K562 (cell line): ENCODE data around the gene HMG20B. TPM values are rescaled to one million over a fixed set of nuclear protein-coding genes. Genes with fewer than 3 reads are reported as not detected.
A peak's percentile ranks its signal among the peaks of the same experiment; 100 is the strongest.

Experiments
- AFF1 ChIP-seq, 2 experiments: fragments of 450-650 bp; IDR thresholded peaks; 2 replicates each; pipeline ENCODE4 v1.6.1; 2018; ENCODE audit warnings: mild to moderate bottlenecking in 2 of 2, low read depth in 1 of 2; ENCODE audit not compliant: partially characterized antibody in 2 of 2
- CHAMP1 ChIP-seq: fragments of 450-650 bp; IDR thresholded peaks from 2 replicates; pipeline ENCODE4 v1.6.1; 2016; ENCODE audit warnings: mild to moderate bottlenecking
- CREB3L1 ChIP-seq: fragments of 450-650 bp; IDR thresholded peaks from 2 replicates; pipeline ENCODE4 v1.6.1; 2014; ENCODE audit warnings: low read depth, mild to moderate bottlenecking, moderate library complexity, borderline replicate concordance
- ESRRA ChIP-seq: fragments of 450-650 bp; IDR thresholded peaks from 2 replicates; pipeline ENCODE4 v1.6.1; 2014; ENCODE audit warnings: low read depth, mild to moderate bottlenecking, moderate library complexity, borderline replicate concordance
- ETV1 ChIP-seq: fragments of 450-650 bp; conservative IDR thresholded peaks from 2 replicates; pipeline ENCODE4 v1.6.1; 2016; ENCODE audit warnings: missing genetic modification characterization, control low read depth, low read depth, missing compliant biosample characterization
- ETV5 ChIP-seq: sonication (generic); formaldehyde crosslinking; IDR thresholded peaks from 2 replicates; pipeline ENCODE4 v1.4.0; 2020; ENCODE audit warnings: low read depth, mild to moderate bottlenecking, missing genetic modification reagents
- PHTF2 ChIP-seq: fragments of 250-450 bp; sonication (Bioruptor Pico); IDR thresholded peaks from 2 replicates; pipeline ENCODE4 v1.5.0; 2021; ENCODE audit warnings: mild to moderate bottlenecking
- PYGO2 ChIP-seq: fragments of 450-650 bp; IDR thresholded peaks from 2 replicates; pipeline ENCODE4 v1.6.1; 2016; ENCODE audit warnings: mild to moderate bottlenecking, missing genetic modification characterization, moderate library complexity, missing compliant biosample characterization
- RBM14 ChIP-seq: fragments of 200-400 bp; formaldehyde crosslinking; IDR thresholded peaks from 2 replicates; pipeline ENCODE4 v1.6.1; 2018; ENCODE audit warnings: low read depth, mild to moderate bottlenecking, low read length, moderate library complexity, borderline replicate concordance; ENCODE audit not compliant: insufficient read depth
- SMARCB1 ChIP-seq: IDR thresholded peaks from 2 replicates; pipeline ENCODE4 v1.6.1; 2011; ENCODE audit warnings: improper control_type of control experiment, low read depth; ENCODE audit not compliant: insufficient read length
- SMARCE1 ChIP-seq: fragments of 450-650 bp; IDR thresholded peaks from 2 replicates; pipeline ENCODE4 v1.7.1; 2016; ENCODE audit warnings: mild to moderate bottlenecking
- STAG1 ChIP-seq: sonication (generic); formaldehyde crosslinking; IDR thresholded peaks from 2 replicates; pipeline ENCODE4 v1.5.0; 2020; ENCODE audit warnings: missing genetic modification reagents, borderline replicate concordance
- TARDBP ChIP-seq: fragments of 450-650 bp; IDR thresholded peaks from 2 replicates; pipeline ENCODE4 v1.6.1; 2016
- THRB ChIP-seq: fragments of 450-650 bp; formaldehyde crosslinking; conservative IDR thresholded peaks from 2 replicates; pipeline ENCODE4 v1.4.0; 2022; ENCODE audit warnings: mild to moderate bottlenecking, missing genetic modification characterization
- ZBTB26 ChIP-seq: fragments of 450-650 bp; formaldehyde crosslinking; IDR thresholded peaks from 2 replicates; pipeline ENCODE4 v1.4.0; 2022; ENCODE audit warnings: missing genetic modification characterization
- ZNF561 ChIP-seq: fragments of 450-650 bp; formaldehyde crosslinking; conservative IDR thresholded peaks from 2 replicates; pipeline ENCODE4 v1.4.0; 2020; ENCODE audit warnings: mild to moderate bottlenecking, moderate library complexity
- ZNF785 ChIP-seq: fragments of 250-450 bp; sonication (Bioruptor Pico); IDR thresholded peaks from 2 replicates; pipeline ENCODE4 v1.4.0; 2020; ENCODE audit warnings: mild to moderate bottlenecking
- polyA plus RNA-seq, 8 experiments: library from polyadenylated mRNA; depleted of rRNA in 4 of 8; stranded (reverse) in 5 of 8; unstranded in 3 of 8; fragments of >200 nt; fragmentation: Nextera tagmentation in 2 of 8; fragmentation: Illumina TruSeq in 1 of 8; extraction: Ambion mirVana in 2 of 8; extraction: Trizol in 1 of 8; gene quantifications; 2 replicates each; pipeline versions ENCODE4 v1.2.1 to v1.2.3, GENCODE V29; 2011 to 2014; ENCODE audit warnings: inconsistent platforms in 1 of 8, missing spikeins in 1 of 8
- total RNA-seq, 7 experiments: library from RNA; depleted of rRNA in 6 of 7; stranded (reverse); fragments of >200 nt in 6 of 7; fragmentation: Illumina TruSeq in 2 of 7; extraction: Trizol in 2 of 7; gene quantifications; 2 replicates each; pipeline versions ENCODE4 v1.2.1 to v1.2.3, GENCODE V29; 2011 to 2021; ENCODE audit warnings: low replicate concordance in 1 of 7

Gene HMG20B
- total and polyA plus RNA-seq, 9 of the 15 experiments (the other 6 are each of a cell fraction or from before 2014, with no cell fraction given), result 0.35 to 172 (median 38.6) TPM

GRCh38 chr19:3605770-3606169 is 33.0 kb downstream of the HMG20B start (continued):
- TF ChIP-seq AFF1 (IDR thresholded peaks at IDR 0.05; ENCODE audit: low read depth in 1 of 2, partially characterized antibody in 2 of 2), result no peak
- TF ChIP-seq ZNF785 (CRISPR knock-in tag), result no peak
- TF ChIP-seq CHAMP1, result no peak
- TF ChIP-seq ETV1 (tag), result no peak
- no peak for TF ChIP-seq TARDBP
- TF ChIP-seq SMARCB1, result no peak
- no peak for TF ChIP-seq CREB3L1
- no peak for TF ChIP-seq ETV5 (CRISPR knock-in tag)
- TF ChIP-seq ZBTB26 (CRISPR knock-in tag), result peak; percentile 56; the same call in 1 of the 2 replicates
- TF ChIP-seq ZNF561 (CRISPR knock-in tag), result no peak
- no peak for TF ChIP-seq ESRRA
- TF ChIP-seq RBM14, result no peak
- no peak for TF ChIP-seq SMARCE1
- TF ChIP-seq STAG1 (CRISPR knock-in tag), result no peak
- TF ChIP-seq THRB (CRISPR knock-in tag), result peak; percentile 63; the same call in 1 of the 2 replicates
- TF ChIP-seq PHTF2 (CRISPR knock-in tag), result no peak
- TF ChIP-seq PYGO2 (tag), result no peak
